Right atrium auricular region (tissue), 2 donors: Measurements from ENCODE around the gene SPEN. TPM values are rescaled to one million over a fixed set of nuclear protein-coding genes. Genes with fewer than 3 reads are reported as not detected.
A peak's percentile ranks its signal among the peaks of the same experiment; 100 is the strongest.
"Not testable (repeated sequence)": the region's sequence is repeated elsewhere in the genome, so short reads cannot be mapped to it uniquely, and the experiment has no call there.

Source experiments
- DNase-seq: peaks from one replicate; pipeline ENCODE4 v3.0.0-alpha.2; 2019; ENCODE audit warnings: low spot score
- H3K27ac ChIP-seq, 2 donors: fragments of 200-600 bp; sonication (generic); 1 replicate in 1 of 2; 2 replicates in 1 of 2; pipeline ENCODE4 v1.5.1; 2016 to 2019
- H3K27me3 ChIP-seq, 2 donors: fragments of 200-600 bp; sonication (generic); one replicate each; pipeline versions ENCODE4 v1.5.1 to v1.6.0; 2017 to 2019
- H3K36me3 ChIP-seq: fragments of 200-600 bp; sonication (generic); one replicate; pipeline ENCODE4 v1.5.1; 2016
- H3K4me1 ChIP-seq, 2 donors: fragments of 200-600 bp; sonication (generic); one replicate each; pipeline versions ENCODE4 v1.5.1 to v1.6.0; 2017 to 2019
- H3K4me3 ChIP-seq, 2 donors: fragments of 200-600 bp; sonication (generic); 1 replicate in 1 of 2; 2 replicates in 1 of 2; pipeline ENCODE4 v1.5.1; 2017 to 2019; ENCODE audit warnings: mild to moderate bottlenecking in 1 of 2, moderate library complexity in 1 of 2
- H3K9me3 ChIP-seq, 2 donors: fragments of 200-600 bp; sonication (generic); one replicate each; pipeline ENCODE4 v1.5.1; 2019
- total RNA-seq, 2 donors: library from RNA; depleted of rRNA; stranded (reverse); fragments of >200 nt; gene quantifications; one replicate each; pipeline ENCODE4 v1.1.0, GENCODE V29; 2016
- TF ChIP-seq, protein P1 (sequence below), 2 donors: fragments of 200-600 bp; sonication (generic); IDR thresholded peaks; one replicate each; pipeline ENCODE4 v1.5.1; 2019; ENCODE audit warnings: antibody characterized with exemption in 2 of 2

The SPEN gene
- total RNA-seq, 2 donors from 2014 or later = 25.0 to 32.9 TPM

DNA sequence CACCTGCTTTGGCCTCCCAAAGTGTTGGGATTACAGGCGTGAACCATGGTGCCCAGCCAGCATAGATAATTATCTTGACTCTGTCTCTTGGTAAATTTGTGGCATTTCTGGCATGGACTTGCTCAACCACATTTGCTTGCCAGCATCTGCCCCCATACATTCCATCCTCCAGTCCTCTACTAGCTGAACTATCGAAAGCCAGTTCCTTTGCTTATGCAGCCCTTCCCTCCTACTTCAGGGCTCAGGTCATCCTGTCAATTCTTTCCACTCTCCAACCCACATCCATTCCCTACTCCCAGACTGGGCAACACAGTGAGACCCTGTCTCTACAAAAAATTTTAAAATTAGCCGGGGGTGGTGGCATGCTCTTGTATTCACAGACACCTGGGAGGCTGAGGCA is 27.0 kb upstream of the SPEN start:
- no peak for DNase-seq
- Histone ChIP-seq H3K4me1 (peaks cover 0 to 8% of the 10 kb centered on the region in 2 donors), H3K9me3 (no peaks in the 10 kb centered on the region), H3K27ac (no peak overlapping the region), H3K36me3 (no peaks in the 10 kb centered on the region), H3K4me3 (no peak overlapping the region), H3K27me3 (no peaks in the 10 kb centered on the region)
- TF ChIP-seq, protein P1, sequence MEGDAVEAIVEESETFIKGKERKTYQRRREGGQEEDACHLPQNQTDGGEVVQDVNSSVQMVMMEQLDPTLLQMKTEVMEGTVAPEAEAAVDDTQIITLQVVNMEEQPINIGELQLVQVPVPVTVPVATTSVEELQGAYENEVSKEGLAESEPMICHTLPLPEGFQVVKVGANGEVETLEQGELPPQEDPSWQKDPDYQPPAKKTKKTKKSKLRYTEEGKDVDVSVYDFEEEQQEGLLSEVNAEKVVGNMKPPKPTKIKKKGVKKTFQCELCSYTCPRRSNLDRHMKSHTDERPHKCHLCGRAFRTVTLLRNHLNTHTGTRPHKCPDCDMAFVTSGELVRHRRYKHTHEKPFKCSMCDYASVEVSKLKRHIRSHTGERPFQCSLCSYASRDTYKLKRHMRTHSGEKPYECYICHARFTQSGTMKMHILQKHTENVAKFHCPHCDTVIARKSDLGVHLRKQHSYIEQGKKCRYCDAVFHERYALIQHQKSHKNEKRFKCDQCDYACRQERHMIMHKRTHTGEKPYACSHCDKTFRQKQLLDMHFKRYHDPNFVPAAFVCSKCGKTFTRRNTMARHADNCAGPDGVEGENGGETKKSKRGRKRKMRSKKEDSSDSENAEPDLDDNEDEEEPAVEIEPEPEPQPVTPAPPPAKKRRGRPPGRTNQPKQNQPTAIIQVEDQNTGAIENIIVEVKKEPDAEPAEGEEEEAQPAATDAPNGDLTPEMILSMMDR (IDR thresholded peaks at IDR 0.05) = no peak

DNA sequence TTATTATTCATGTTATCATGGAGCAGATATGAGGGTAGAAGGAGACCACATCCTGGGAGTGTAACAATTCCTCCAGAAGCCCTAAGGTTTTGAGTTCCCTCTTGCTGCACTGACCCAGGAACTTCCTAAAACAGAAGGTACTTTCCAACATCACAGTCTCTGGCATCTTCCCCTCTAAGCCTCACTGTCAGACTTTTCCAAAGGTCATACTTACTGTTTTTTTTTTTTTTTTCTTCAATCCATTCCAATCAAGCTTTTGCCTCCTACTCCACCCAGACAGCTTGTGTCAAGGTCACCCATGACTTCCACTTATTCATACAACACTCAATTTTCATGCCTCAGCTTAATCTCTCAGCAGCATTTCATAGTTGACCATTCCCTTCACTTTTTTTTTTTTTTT is 21.7 kb upstream of the SPEN start:
- Histone ChIP-seq H3K27me3 (no peaks in the 10 kb centered on the region), H3K36me3 (no peaks in the 10 kb centered on the region), H3K4me3 (no peak overlapping the region), H3K27ac (peak overlapping the region in 1 of 2 donors; percentile 10), H3K9me3 (no peaks in the 10 kb centered on the region), H3K4me1 (no peaks in the 10 kb centered on the region)
- no peak for DNase-seq
- TF ChIP-seq, protein P1 (IDR thresholded peaks at IDR 0.05) = no peak

DNA sequence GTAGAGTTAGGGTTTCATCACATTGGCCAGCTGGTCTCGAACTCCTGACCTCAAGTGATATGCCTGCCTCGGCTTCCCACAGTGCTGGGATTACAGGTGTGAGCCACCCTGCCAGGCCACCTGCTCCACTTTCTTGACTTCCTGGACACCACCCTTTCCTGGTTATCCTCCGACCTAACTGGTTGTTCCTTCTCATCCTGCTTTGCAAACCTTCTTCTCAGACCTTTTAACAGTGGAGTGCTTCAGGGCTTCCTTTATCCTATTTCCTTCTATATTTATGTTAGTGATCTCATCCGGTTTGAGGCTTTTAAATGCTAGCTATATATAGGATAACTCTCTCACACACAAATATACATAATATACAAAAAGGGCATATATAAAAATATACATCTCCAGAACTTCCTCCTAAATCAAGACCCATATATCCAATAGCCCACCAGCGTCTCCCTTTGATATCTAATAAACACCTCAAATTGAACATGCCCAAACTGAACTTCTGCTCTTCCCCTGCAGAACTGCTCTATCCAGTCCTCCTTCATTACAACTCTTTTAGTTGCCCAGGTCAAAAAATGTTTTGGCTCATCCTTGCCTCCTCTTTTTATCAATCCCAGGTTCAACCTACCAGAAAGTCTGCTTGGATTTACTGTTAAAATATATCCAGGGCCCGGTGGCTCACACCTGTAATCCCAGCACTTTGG is 20.5 kb upstream of the SPEN start:
- no peak for DNase-seq
- no peaks in the 10 kb centered on the region for H3K9me3 ChIP-seq
- no peaks in the 10 kb centered on the region for H3K36me3 ChIP-seq
- no peak overlapping the region for H3K27ac ChIP-seq
- no peak overlapping the region for H3K4me3 ChIP-seq
- TF ChIP-seq, protein P1 (IDR thresholded peaks at IDR 0.05) = no peak
- H3K4me1 ChIP-seq = no peaks in the 10 kb centered on the region
- no peaks in the 10 kb centered on the region for H3K27me3 ChIP-seq

- H3K27me3 ChIP-seq, H3K4me1 ChIP-seq, H3K9me3 ChIP-seq, DNase-seq, H3K36me3 ChIP-seq, H3K4me3 ChIP-seq, H3K27ac ChIP-seq: not testable (repeated sequence)
These were observed 19.9 kb upstream of the SPEN start for GRCh38 chr1:15827567-15827966.

DNA sequence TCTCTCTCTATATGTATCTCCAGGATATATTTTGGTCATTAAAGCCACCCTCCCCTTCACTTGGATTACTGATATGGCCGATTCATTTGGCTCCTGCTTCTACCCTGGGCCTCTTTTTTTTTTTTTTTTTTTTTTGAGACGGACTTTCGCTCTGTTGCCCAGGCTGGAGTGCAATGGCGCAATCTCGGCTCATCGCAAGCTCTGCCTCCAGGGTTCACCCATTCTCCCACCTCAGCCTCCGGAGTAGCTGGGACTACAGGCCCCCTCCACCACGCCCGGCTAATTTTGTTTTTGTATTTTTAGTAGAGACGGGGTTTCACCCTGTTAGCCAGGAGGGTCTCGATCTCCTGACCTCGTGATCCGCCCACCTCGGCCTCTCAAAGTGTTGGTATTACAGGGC is 18.6 kb upstream of the SPEN start:
- not testable (repeated sequence) for H3K9me3 ChIP-seq, H3K4me3 ChIP-seq, H3K36me3 ChIP-seq, H3K27ac ChIP-seq, DNase-seq, H3K27me3 ChIP-seq
- H3K4me1 ChIP-seq = peaks cover 0 to 11% of the 10 kb centered on the region in 2 donors

GRCh38 chr1:15830258-15830657 is 17.2 kb upstream of the SPEN start:
- peaks cover 0 to 11% of the 10 kb centered on the region in 2 donors for H3K4me1 ChIP-seq
- no peaks in the 10 kb centered on the region for H3K27me3 ChIP-seq
- H3K36me3 ChIP-seq = no peaks in the 10 kb centered on the region
- TF ChIP-seq, protein P1 (IDR thresholded peaks at IDR 0.05) = no peak
- DNase-seq = no peak
- no peak overlapping the region for H3K27ac ChIP-seq
- H3K4me3 ChIP-seq = no peak overlapping the region
- H3K9me3 ChIP-seq = no peaks in the 10 kb centered on the region

- Histone ChIP-seq H3K4me3 (peak overlapping the region; percentile 76), H3K27me3 (no peaks in the 10 kb centered on the region), H3K4me1 (peaks cover 0 to 22% of the 10 kb centered on the region in 2 donors), H3K9me3 (no peaks in the 10 kb centered on the region), H3K36me3 (no peaks in the 10 kb centered on the region), H3K27ac (peak overlapping the region; percentile 99)
- DNase-seq = peak; percentile 76
- TF ChIP-seq, protein P1 (IDR thresholded peaks at IDR 0.05) = no peak
These were observed 14.3 kb upstream of the SPEN start for GRCh38 chr1:15833069-15833679.
